Mesenteric fat pad (tissue), 1 donor: Measurements from ENCODE around the gene SMARCB1. TPM values are rescaled to one million over a fixed set of nuclear protein-coding genes. Genes with fewer than 3 reads are reported as not detected.
"Not testable (repeated sequence)": the region's sequence is repeated elsewhere in the genome, so short reads cannot be mapped to it uniquely, and the experiment has no call there.

Experiments used
- DNase-seq: peaks from one replicate; pipeline ENCODE4 v3.0.0-alpha.2; 2020; ENCODE audit warnings: low spot score
- total RNA-seq: library from RNA; stranded (reverse); fragmentation: NEBNext Ultra II Directional; extraction: Animal tissue kit (Norgen Biotek cat#: 25700); gene quantifications from one replicate; pipeline ENCODE4 v1.2.1, GENCODE V29; 2021
- donor health status: DM: yes; HTN: yes; CAD: no.

SMARCB1 gene
- total RNA-seq, 1 donor from 2014 or later, result 70.7 TPM

- no peak for DNase-seq
Observed at GRCh38 chr22:23841736-23842445, 55.1 kb downstream of the SMARCB1 start.

GRCh38 chr22:23842599-23842998 lies 55.8 kb downstream of the SMARCB1 start:
- no peak for DNase-seq

GRCh38 chr22:23844739-23845202 lies 58.0 kb downstream of the SMARCB1 start:
- DNase-seq, result no peak

GRCh38 chr22:23845265-23846080 lies 58.7 kb downstream of the SMARCB1 start:
- no peak for DNase-seq

GRCh38 chr22:23846081-23846469 lies 59.3 kb downstream of the SMARCB1 start:
- no peak for DNase-seq

- DNase-seq, result no peak
Observed at GRCh38 chr22:23847310-23847920, 60.6 kb downstream of the SMARCB1 start.

GRCh38 chr22:23847991-23848864 lies 61.5 kb downstream of the SMARCB1 start:
- DNase-seq, result no peak

- peak; percentile 96 for DNase-seq
Observed at GRCh38 chr22:23849009-23850006, 62.5 kb downstream of the SMARCB1 start.

- no peak for DNase-seq
Observed at GRCh38 chr22:23850136-23850611, 63.4 kb downstream of the SMARCB1 start.

- DNase-seq, result no peak
Observed at GRCh38 chr22:23856721-23857605, 70.2 kb downstream of the SMARCB1 start.

- peak; percentile 99 for DNase-seq
Observed at GRCh38 chr22:23857606-23858483, 71.1 kb downstream of the SMARCB1 start, which contains the start of gene SLC2A11. SLC2A11 (plus strand) TSS chr22:23857875; CDS start chr22:23858000, 125 bp downstream.

- no peak for DNase-seq
Observed at GRCh38 chr22:23858484-23858815, 71.7 kb downstream of the SMARCB1 start.

GRCh38 chr22:23859201-23859600 lies 72.4 kb downstream of the SMARCB1 start:
- no peak for DNase-seq

- not testable (repeated sequence) for DNase-seq
Observed at GRCh38 chr22:23860187-23860586, 73.4 kb downstream of the SMARCB1 start.

GRCh38 chr22:23862103-23862502 lies 75.3 kb downstream of the SMARCB1 start:
- no peak for DNase-seq

- not testable (repeated sequence) for DNase-seq
Observed at GRCh38 chr22:23864499-23865154, 77.9 kb downstream of the SMARCB1 start.

GRCh38 chr22:23868580-23868979 lies 81.8 kb downstream of the SMARCB1 start:
- DNase-seq, result no peak
